Fibroblast of villous mesenchyme (primary cell): Measurements from ENCODE around the gene GVQW3. TPM values are rescaled to one million over a fixed set of nuclear protein-coding genes. Genes with fewer than 3 reads are reported as not detected.

Experiments
- DNase-seq: peaks from one replicate; pipeline ENCODE4 v3.0.0-alpha.2; 2010; ENCODE audit warnings: low read depth
- H3K4me3 ChIP-seq: 2 replicates; pipeline ENCODE4 v1.5.1; 2011; ENCODE audit warnings: low read depth, mild to moderate bottlenecking, low read length
- total RNA-seq: library from RNA; depleted of rRNA; stranded (reverse); fragments of >200 nt; gene quantifications from 2 replicates; pipeline ENCODE4 v1.2.3, GENCODE V29; 2012
- TF ChIP-seq, protein P1 (sequence below): IDR thresholded peaks from 2 replicates; pipeline ENCODE4 v1.5.1; 2012; ENCODE audit warnings: low read depth, mild to moderate bottlenecking, low read length; ENCODE audit not compliant: insufficient read depth

GVQW3 gene
- 1.7 and 4.2 TPM in 2 replicates for total RNA-seq

GRCh38 chr11:76380977-76381719 is at the start of gene GVQW3, which contains the start of gene THAP12:
Gene GVQW3, plus strand, starts transcription at chr11:76381323. Its CDS starts 506 bp downstream, at chr11:76381829.
Gene THAP12, minus strand, starts transcription at chr11:76381132. Its CDS starts 296 bp downstream, at chr11:76380836.
- peak within 1 kb of the TSS; percentile 79 for H3K4me3 ChIP-seq
- TF ChIP-seq, protein P1, sequence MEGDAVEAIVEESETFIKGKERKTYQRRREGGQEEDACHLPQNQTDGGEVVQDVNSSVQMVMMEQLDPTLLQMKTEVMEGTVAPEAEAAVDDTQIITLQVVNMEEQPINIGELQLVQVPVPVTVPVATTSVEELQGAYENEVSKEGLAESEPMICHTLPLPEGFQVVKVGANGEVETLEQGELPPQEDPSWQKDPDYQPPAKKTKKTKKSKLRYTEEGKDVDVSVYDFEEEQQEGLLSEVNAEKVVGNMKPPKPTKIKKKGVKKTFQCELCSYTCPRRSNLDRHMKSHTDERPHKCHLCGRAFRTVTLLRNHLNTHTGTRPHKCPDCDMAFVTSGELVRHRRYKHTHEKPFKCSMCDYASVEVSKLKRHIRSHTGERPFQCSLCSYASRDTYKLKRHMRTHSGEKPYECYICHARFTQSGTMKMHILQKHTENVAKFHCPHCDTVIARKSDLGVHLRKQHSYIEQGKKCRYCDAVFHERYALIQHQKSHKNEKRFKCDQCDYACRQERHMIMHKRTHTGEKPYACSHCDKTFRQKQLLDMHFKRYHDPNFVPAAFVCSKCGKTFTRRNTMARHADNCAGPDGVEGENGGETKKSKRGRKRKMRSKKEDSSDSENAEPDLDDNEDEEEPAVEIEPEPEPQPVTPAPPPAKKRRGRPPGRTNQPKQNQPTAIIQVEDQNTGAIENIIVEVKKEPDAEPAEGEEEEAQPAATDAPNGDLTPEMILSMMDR: no peak
- peak; percentile 98 for DNase-seq

DNA sequence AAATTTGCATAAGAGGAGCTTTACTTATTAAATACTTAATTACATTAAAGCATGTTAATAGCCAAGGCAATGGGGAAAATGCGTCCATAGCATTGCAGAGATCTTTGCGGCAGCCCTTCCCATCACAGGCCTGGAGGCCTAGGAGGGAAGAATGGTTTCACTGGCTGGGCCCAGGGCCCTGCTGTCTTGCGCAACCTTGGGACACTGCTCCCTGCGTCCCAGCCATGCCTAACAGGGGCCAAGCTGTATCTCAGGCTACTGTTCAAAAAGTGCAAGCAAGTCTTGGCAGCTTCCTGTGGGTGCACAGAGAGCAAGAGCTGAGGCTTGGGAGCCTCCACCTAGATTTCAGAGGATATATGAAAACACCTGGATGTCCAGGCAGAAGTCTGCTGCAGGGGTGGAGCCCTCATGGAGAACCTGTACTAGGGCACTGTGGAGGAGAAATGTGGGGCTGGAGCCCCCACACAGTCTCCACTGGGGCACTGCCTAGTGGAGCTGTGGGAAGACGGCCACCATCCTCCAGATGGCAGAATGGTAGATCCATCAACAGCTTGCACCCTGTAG is 46.2 kb upstream of the GVQW3 start:
- DNase-seq: no peak
- no peak overlapping the region for H3K4me3 ChIP-seq
- TF ChIP-seq, protein P1: no peak

DNA sequence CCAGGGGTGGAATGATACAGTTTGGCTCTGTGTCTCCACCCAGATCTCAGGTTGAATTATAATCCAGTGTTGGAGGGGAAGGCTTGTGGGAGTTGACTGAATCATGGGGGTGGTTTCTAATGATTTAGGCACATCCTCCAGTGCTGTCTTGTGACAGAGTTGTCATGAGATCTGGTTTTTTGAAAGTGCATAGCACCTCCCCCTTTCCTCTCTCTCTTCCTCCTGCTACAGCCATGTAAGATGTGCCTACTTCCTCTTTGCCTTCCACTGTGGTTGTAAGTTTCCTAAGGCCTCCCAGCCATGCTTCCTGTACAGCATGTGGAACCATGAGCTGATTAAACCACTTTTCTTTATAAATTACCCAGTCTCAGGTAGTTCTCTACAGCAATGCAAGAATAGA is 45.3 kb upstream of the GVQW3 start:
- no peak overlapping the region for H3K4me3 ChIP-seq
- TF ChIP-seq, protein P1: no peak
- DNase-seq: no peak

- H3K4me3 ChIP-seq: no peak overlapping the region
- DNase-seq: no peak
- TF ChIP-seq, protein P1: no peak
Measured at GRCh38 chr11:76336597-76336996, 44.5 kb upstream of the GVQW3 start.

DNA sequence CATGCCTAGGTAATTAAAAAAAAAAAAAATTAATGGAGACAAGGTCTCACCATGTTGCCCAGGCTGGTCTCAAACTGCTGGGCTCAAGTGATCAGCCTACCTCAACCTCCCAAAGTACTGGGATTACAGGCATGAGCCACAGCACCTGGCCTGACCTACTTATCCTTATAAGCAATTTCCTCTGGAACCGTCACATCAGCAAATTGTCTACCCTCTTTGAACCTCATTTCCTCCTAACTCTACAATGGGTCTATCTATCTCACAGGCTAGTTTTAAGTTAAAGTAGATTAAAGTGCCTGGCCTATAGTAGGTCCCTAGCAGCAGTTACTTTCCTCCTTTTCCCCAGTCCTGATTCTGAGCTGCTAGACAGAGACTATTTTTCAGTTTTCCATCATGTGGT is 43.7 kb upstream of the GVQW3 start:
- H3K4me3 ChIP-seq: no peak overlapping the region
- DNase-seq: no peak
- TF ChIP-seq, protein P1: no peak

GRCh38 chr11:76337923-76338322 is 43.2 kb upstream of the GVQW3 start:
- TF ChIP-seq, protein P1: no peak
- no peak for DNase-seq
- H3K4me3 ChIP-seq: no peak overlapping the region
